Lung (tissue), 12 donors: ENCODE measurements around the gene MAB21L3. TPM values are rescaled to one million over a fixed set of nuclear protein-coding genes. Genes with fewer than 3 reads are reported as not detected.

Source experiments
- ATAC-seq: fragments of 200-7000 bp; cut with Tn5 transposase; one replicate; pipeline ENCODE4 v1.9.1; 2020; ENCODE audit warnings: moderate number of reproducible peaks; ENCODE audit not compliant: insufficient read depth, low FRiP score
- DNase-seq, 3 donors: peaks; one replicate each; pipeline ENCODE4 v3.0.0-alpha.2; 2013 to 2017
- H3K27ac ChIP-seq, 2 donors: one replicate each; pipeline ENCODE4 v1.5.1; 2013; ENCODE audit warnings: mild to moderate bottlenecking in 2 of 2, moderate library complexity in 2 of 2, control low read depth in 1 of 2, inconsistent platforms in 1 of 2, low read depth in 1 of 2, low read length in 1 of 2
- H3K27me3 ChIP-seq, 3 donors: one replicate each; pipeline ENCODE4 v1.5.1; 2013; ENCODE audit warnings: low read length in 2 of 3; ENCODE audit not compliant: control insufficient read depth in 3 of 3, insufficient read depth in 3 of 3
- H3K36me3 ChIP-seq, 4 donors: one replicate each; pipeline ENCODE4 v1.5.1; 2013; ENCODE audit warnings: low read length in 4 of 4, mild to moderate bottlenecking in 1 of 4, moderate library complexity in 1 of 4; ENCODE audit not compliant: control insufficient read depth in 4 of 4, insufficient read depth in 4 of 4
- H3K4me1 ChIP-seq, 5 donors: one replicate each; pipeline ENCODE4 v1.5.1; 2013; ENCODE audit warnings: low read length in 5 of 5, mild to moderate bottlenecking in 2 of 5, moderate library complexity in 1 of 5; ENCODE audit not compliant: control insufficient read depth in 5 of 5, insufficient read depth in 5 of 5
- H3K4me3 ChIP-seq: one replicate; pipeline ENCODE4 v1.5.1; 2013; ENCODE audit warnings: mild to moderate bottlenecking, control low read depth, moderate library complexity
- H3K9ac ChIP-seq, 2 donors: one replicate each; pipeline ENCODE4 v1.5.1; 2013; ENCODE audit warnings: low read length in 2 of 2, control low read depth in 1 of 2; ENCODE audit not compliant: insufficient read depth in 1 of 2
- H3K9me3 ChIP-seq, 4 donors: one replicate each; pipeline ENCODE4 v1.5.1; 2013; ENCODE audit warnings: low read length in 3 of 4, mild to moderate bottlenecking in 1 of 4, moderate library complexity in 1 of 4; ENCODE audit not compliant: control insufficient read depth in 4 of 4, insufficient read depth in 3 of 4
- WGBS, 2 donors: extraction: QIAGEN DNeasy Blood & Tissue Kit; methylation state at CpG; one replicate each; pipeline ENCODE4 v1.1.7; 2013; 5-methylcytosine and 5-hydroxymethylcytosine counted together
- polyA plus RNA-seq, 2 donors: library from polyadenylated mRNA; stranded (reverse); fragments of 200-250 nt; gene quantifications; one replicate each; pipeline ENCODE4 v1.2.1, GENCODE V29; 2013
- total RNA-seq, 2 donors: library from RNA; depleted of rRNA in 1 of 2; stranded (reverse); fragments of >200 nt in 1 of 2; gene quantifications; one replicate each; pipeline ENCODE4 v1.2.1, GENCODE V29; 2014 to 2021
- TF ChIP-seq, protein P1 (sequence below): IDR thresholded peaks from 2 replicates; pipeline ENCODE4 v1.5.1; 2012; ENCODE audit warnings: mild to moderate bottlenecking; ENCODE audit errors: control extremely low read depth, extremely low read depth
- donor health status: control.
- donor health status: control.
- donor health status: Bipolar disorder and iron deficiency.
- donor health status: healthy.
- donor health status: DM: yes; HTN: yes; CAD: no.

Gene MAB21L3
- total and polyA plus RNA-seq, 4 donors = 0.08 to 4.2 (median 0.44) TPM

GRCh38 chr1:116178837-116179236, 67.6 kb downstream of the MAB21L3 start:
- H3K4me1 ChIP-seq = peaks cover 2 to 13% (median 4%) of the 10 kb centered on the region in 5 donors

GRCh38 chr1:116179419-116179818, 68.2 kb downstream of the MAB21L3 start:
- no peak for ATAC-seq

More at GRCh38 chr1:116178837-116179236, 67.6 kb downstream of the MAB21L3 start:
- TF ChIP-seq, protein P1, sequence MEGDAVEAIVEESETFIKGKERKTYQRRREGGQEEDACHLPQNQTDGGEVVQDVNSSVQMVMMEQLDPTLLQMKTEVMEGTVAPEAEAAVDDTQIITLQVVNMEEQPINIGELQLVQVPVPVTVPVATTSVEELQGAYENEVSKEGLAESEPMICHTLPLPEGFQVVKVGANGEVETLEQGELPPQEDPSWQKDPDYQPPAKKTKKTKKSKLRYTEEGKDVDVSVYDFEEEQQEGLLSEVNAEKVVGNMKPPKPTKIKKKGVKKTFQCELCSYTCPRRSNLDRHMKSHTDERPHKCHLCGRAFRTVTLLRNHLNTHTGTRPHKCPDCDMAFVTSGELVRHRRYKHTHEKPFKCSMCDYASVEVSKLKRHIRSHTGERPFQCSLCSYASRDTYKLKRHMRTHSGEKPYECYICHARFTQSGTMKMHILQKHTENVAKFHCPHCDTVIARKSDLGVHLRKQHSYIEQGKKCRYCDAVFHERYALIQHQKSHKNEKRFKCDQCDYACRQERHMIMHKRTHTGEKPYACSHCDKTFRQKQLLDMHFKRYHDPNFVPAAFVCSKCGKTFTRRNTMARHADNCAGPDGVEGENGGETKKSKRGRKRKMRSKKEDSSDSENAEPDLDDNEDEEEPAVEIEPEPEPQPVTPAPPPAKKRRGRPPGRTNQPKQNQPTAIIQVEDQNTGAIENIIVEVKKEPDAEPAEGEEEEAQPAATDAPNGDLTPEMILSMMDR = no peak
- ATAC-seq (no peak), DNase-seq (no peak)
- H3K9me3 ChIP-seq = peaks cover 0 to 1% (median 0%) of the 10 kb centered on the region in 4 donors
- no peak overlapping the region for H3K9ac ChIP-seq
- H3K27me3 ChIP-seq = no peaks in the 10 kb centered on the region
- H3K36me3 ChIP-seq = no peaks in the 10 kb centered on the region
- WGBS, 2 donors = 66 to 79% methylated on average over 1 of the region's 1 CpG
- H3K4me3 ChIP-seq = no peak overlapping the region
- H3K27ac ChIP-seq = no peak overlapping the region

DNA sequence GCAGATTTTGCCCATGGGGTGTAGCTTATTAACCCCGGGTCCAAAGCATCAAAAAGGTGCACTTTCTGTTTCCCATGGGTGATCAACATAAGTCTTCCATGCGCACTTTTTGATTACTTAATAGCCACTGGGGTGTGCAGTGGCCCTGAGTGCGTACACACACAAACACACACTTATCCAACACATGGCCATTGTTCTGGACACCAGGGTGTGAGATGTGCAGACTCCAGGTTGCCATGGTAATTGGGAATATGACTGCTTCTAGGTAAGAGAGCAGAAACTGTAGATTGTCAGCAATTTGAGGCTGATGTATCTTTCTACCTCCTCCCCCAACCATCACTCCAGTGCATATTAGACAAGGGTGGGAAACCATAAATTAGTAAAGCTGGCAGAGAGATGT, 68.8 kb downstream of the MAB21L3 start:
- Histone ChIP-seq H3K4me3 (no peak overlapping the region), H3K36me3 (no peaks in the 10 kb centered on the region), H3K27ac (no peak overlapping the region), H3K9ac (no peak overlapping the region), H3K9me3 (peaks cover 0 to 1% (median 0%) of the 10 kb centered on the region in 4 donors), H3K27me3 (no peaks in the 10 kb centered on the region), H3K4me1 (peaks cover 2 to 13% (median 4%) of the 10 kb centered on the region in 5 donors)
- WGBS, 2 donors = 80 to 86% methylated on average over 3 of the region's 3 CpGs
- peak in 2 of 3 donors; percentile 24 to 29 for DNase-seq
- TF ChIP-seq, protein P1 = no peak
- ATAC-seq = no peak

More at GRCh38 chr1:116179419-116179818, 68.2 kb downstream of the MAB21L3 start:
- Histone ChIP-seq H3K4me3 (no peak overlapping the region), H3K36me3 (no peaks in the 10 kb centered on the region), H3K27me3 (no peaks in the 10 kb centered on the region), H3K9me3 (peaks cover 0 to 1% (median 0%) of the 10 kb centered on the region in 4 donors), H3K4me1 (peaks cover 2 to 13% (median 4%) of the 10 kb centered on the region in 5 donors), H3K27ac (no peak overlapping the region), H3K9ac (no peak overlapping the region)
- WGBS, 2 donors = 57 to 71% methylated on average over 2 of the region's 2 CpGs
- TF ChIP-seq, protein P1 = no peak
- DNase-seq = peak in 2 of 3 donors; percentile 76 to 85
